ENCODE data around the gene LPXN. TPM values are rescaled to one million over a fixed set of nuclear protein-coding genes. Genes with fewer than 3 reads are reported as not detected.

Gene LPXN
- total and polyA plus RNA-seq, 10 of the 15 experiments (the other 5 are each of a cell fraction or from before 2014, with no cell fraction given), result 131 to 349 (median 201) TPM

GRCh38 chr11:58577555-58578135 lies 2.0 kb upstream of the LPXN start (continued):
- TF ChIP-seq REST (IDR thresholded peaks at IDR 0.05; ENCODE audit: low read depth, low read length) (no peak), RELA (IDR thresholded peaks at IDR 0.05; ENCODE audit: borderline replicate concordance, partially characterized antibody) (peak; percentile 91), TARDBP (IDR thresholded peaks at IDR 0.05; ENCODE audit: borderline replicate concordance) (peak; percentile 87; the same call in 1 of the 2 replicates), TAF1 (IDR thresholded peaks at IDR 0.05; ENCODE audit: borderline replicate concordance, low read depth, low read length) (peak; percentile 81), E2F4 (IDR thresholded peaks at IDR 0.05; ENCODE audit: low read depth, low read length) (0 out of 2 replicates have a peak, but pooled peaks have one; percentile 32), CREM (IDR thresholded peaks at IDR 0.05; ENCODE audit: low read depth) (peak; percentile 95), GATAD2B (conservative IDR thresholded peaks at IDR 0.05; ENCODE audit: low read depth) (peak; percentile 63; the same call in 1 of the 2 replicates), YBX1 (IDR thresholded peaks at IDR 0.05) (no peak), PRDM15 (CRISPR knock-in tag; IDR thresholded peaks at IDR 0.05) (no peak), SP1 (IDR thresholded peaks at IDR 0.05; ENCODE audit: low read depth, low read length) (peak; percentile 81), MEF2B (IDR thresholded peaks at IDR 0.05; ENCODE audit: partially characterized antibody, poor library complexity, severe bottlenecking) (peak; percentile 85), EZH2 (IDR thresholded peaks at IDR 0.05; ENCODE audit: borderline replicate concordance, control insufficient read depth, low read depth, low read length) (0 out of 2 replicates have a peak, but pooled peaks have one; percentile 90), MYC (IDR thresholded peaks at IDR 0.05; ENCODE audit: insufficient read depth, insufficient read length, insufficient replicate concordance, low read length, severe bottlenecking) (no peak), YY1 (IDR thresholded peaks at IDR 0.05; ENCODE audit: low read depth, low read length) (peak; percentile 46; the same call in 1 of the 2 replicates), ZSCAN29 (IDR thresholded peaks at IDR 0.05) (no peak), TCF7 (IDR thresholded peaks at IDR 0.05; ENCODE audit: borderline replicate concordance) (peak; percentile 80), RFX5 (IDR thresholded peaks at IDR 0.05; ENCODE audit: low read depth, low read length) (no peak), NFIC (IDR thresholded peaks at IDR 0.05; ENCODE audit: low read depth, low read length) (peak; percentile 99), ZNF217 (IDR thresholded peaks at IDR 0.05) (peak; percentile 8; the same call in 1 of the 2 replicates), ZBED1 (IDR thresholded peaks at IDR 0.05; ENCODE audit: borderline replicate concordance) (peak; percentile 62; the same call in 1 of the 2 replicates), CEBPB (IDR thresholded peaks at IDR 0.05; ENCODE audit: borderline replicate concordance in 1 of 2, low read depth in 2 of 2, low read length in 2 of 2) (peak in 1 of 2 experiments; percentile 91; a peak in 2 of 4 replicates)
- TF ChIP-seq, protein P1, sequence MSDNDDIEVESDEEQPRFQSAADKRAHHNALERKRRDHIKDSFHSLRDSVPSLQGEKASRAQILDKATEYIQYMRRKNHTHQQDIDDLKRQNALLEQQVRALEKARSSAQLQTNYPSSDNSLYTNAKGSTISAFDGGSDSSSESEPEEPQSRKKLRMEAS (IDR thresholded peaks at IDR 0.05; ENCODE audit: low read depth, low read length), result peak; percentile 51; the same call in 1 of the 2 replicates

Measured in GM12878 (cell line).